ENCODE measurements around the gene SEC61A1.

SEC61A1 gene

DNA sequence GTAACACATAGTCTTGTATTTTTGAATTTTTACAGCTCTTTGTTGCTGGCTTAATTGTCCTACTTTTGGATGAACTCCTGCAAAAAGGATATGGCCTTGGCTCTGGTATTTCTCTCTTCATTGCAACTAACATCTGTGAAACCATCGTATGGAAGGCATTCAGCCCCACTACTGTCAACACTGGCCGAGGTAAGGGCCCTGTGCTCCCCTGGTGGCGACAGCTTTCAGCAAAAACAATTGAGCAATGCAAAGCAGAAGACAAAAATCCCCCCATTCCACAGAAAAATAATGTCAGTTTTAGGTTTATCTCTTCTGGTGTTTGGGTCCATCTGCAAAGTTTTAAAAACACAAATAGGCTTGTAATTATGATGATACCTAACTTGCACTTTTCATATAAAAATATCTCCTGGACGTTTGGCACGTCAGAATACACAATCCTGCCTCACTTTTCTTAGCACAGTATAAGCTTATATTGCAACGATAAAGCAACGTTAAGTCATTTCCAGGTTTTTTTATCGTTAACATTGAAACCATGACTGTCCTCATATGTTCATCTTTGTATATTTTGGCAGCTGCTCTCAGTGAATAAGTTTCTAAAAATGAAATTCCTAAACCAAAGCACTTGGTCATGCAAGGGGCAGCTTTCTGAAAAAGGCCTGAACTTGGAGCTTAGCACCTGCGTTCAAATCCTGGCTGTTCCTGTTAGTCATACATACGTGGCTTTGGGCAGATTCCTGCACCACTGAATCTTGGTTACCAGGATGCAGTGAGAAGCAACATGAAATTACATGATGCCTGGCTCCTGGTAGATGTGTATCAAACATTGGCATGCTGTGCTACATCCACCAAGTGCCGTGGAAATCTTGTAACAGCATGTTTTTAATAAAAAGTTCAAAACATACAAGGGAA lies 8.5 kb downstream of the SEC61A1 start:
- no peak for DNase-seq

DNA sequence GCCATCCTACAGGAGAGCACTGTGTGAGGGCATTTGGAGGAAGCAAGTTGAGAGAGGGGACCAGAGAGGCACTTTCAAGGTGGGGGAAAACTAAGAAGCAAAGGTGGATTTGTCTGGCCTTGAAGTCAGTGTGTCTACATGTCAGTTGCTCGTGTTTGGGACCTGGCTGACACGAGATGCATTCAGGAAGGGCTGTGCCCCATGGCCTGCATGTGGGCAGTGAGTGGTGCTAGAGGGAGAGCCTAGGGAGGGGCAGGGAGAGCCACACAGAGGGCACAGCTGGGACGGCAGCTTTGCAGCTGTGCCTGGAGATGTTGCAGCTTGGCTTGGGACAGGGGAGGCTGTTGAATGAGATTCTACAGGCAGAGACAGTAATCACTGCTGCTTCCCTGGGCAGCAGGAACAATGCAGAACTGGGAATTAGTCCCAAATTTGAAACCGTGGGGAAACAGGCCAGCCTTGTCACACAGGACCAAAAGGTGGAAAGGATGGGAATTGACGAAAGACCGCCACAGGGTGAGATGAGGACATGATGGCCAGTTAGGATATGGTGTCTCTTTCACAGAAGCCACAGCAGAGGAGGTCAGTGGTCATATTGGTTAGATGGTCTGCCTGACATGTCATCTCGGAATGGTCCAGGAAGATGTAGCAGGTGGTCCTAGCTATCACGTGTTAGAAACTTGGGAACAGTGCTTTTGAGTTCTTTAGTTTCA lies 10.0 kb downstream of the SEC61A1 start:
- DNase-seq = no peak

DNA sequence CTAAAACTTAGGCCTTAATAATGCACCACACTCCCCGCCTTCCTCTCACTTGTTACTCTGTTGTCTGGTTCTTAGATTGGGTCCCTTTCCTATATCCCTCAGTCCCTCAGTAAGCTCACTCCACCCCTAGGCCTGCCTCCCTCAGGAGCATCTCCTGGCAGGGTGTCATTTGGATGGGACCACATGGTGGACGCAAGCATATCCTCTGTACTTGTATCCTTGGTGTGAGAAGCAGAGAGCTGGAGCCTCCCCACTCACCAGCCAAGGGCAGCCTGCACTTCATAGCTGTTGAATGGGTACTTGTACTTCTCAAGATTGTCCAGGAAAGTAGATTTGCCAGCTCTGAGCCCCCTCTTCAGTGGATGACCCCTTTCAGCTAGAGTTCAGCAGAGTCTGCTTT lies 11.6 kb downstream of the SEC61A1 start:
- no peak for DNase-seq

DNA sequence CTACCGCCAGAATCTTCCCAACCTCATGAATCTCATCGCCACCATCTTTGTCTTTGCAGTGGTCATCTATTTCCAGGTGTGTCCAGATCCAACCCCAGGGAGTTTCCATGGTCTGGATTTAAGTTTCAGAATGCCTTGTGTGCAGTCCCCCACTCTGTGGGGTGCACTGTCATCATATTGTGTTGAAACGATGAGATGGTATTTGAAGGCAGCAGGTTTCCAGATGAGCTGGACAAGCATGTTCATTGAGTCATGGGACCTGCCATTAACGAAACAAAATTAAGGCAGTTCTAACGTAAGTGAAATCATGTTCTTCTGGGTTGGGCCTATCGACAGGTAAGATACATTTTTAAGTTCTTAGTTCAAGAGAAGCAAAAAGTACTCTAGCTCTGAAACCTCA lies 12.7 kb downstream of the SEC61A1 start:
- no peak for DNase-seq

DNA sequence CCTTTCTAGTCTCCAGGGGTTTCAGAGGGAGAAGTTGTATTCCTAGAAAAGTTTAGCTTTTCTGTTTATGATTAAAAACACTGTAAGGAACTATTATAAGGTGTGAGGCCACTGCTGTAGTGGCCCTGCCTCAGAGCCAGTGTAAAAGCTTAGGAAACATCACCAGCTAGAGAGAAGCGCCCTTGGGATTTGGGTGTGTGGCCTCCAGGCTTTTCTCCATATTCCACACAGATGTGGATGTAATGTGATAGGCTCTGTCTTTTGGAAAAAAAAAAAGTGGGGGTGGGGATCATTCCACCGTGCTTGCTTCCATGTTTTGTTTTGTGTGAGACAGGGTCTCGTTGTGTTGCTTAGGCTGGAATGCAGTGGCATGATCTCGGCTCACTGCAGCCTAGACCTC lies 13.9 kb downstream of the SEC61A1 start:
- no peak for DNase-seq

DNA sequence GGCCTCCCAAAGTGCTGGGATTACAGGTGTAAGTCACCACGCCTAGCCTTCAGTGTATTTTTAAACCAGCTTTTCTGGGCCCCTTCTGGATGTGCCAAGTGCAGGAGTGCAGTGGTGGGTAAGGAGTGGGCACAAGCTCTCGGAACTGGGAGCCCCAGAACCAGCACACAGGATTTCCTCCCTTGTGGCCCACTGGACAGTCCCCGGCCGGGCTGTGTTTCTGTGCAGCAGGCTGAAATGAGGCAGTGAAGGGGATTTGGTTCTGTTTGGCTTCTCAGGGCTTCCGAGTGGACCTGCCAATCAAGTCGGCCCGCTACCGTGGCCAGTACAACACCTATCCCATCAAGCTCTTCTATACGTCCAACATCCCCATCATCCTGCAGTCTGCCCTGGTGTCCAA lies 14.4 kb downstream of the SEC61A1 start:
- no peak for DNase-seq

DNA sequence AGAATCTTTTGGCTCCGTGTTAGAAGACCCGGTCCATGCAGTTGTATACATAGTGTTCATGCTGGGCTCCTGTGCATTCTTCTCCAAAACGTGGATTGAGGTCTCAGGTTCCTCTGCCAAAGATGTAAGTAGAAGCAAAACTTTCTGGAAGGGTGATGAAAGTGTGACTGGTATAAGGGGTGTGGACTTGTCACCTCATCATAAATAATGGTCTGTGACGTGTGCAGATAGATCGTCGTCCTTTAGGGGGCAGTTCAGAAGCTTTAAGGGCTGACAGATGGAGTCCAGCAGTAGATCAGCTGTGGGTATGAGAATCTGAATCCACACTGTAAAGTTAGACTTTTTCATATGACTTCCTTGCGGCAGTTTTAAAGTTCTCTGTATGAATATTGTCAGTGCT lies 15.3 kb downstream of the SEC61A1 start:
- DNase-seq = no peak

DNA sequence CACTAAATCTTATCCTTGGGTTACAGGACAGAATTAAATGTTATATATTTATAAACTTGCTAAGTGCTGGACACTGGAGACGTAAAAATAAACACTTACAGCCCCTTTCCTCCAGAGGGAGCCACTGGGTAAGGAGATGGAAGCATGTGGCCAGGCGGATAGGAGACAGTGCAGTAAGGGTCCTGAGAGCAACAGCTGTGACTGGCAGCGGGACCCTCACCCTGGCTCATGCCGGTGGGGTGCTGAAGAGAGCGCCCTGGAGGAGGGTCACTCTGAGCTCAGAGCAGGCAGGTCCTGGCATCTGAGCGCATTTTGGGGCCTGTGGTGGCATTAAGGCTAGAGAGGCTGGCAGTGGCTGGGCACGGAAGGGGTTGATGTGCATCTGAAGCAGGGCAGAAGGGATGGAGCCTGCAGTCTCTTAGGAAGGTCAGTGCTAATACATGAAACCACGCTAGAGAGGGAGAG lies 16.0 kb downstream of the SEC61A1 start:
- peak; percentile 27 for DNase-seq

DNA sequence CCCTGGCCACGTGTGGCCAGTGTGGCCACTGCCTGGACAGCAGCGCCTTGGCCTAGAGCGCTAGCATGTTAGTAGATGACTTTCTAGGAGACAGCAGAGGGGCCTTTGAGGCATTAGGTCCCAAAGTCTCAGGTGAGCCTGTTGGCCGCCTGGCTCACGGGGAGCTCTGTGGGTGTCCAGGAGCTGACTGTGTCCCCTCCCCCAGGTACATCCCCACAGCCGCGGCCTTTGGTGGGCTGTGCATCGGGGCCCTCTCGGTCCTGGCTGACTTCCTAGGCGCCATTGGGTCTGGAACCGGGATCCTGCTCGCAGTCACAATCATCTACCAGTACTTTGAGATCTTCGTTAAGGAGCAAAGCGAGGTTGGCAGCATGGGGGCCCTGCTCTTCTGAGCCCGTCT lies 17.0 kb downstream of the SEC61A1 start:
- no peak for DNase-seq

DNA sequence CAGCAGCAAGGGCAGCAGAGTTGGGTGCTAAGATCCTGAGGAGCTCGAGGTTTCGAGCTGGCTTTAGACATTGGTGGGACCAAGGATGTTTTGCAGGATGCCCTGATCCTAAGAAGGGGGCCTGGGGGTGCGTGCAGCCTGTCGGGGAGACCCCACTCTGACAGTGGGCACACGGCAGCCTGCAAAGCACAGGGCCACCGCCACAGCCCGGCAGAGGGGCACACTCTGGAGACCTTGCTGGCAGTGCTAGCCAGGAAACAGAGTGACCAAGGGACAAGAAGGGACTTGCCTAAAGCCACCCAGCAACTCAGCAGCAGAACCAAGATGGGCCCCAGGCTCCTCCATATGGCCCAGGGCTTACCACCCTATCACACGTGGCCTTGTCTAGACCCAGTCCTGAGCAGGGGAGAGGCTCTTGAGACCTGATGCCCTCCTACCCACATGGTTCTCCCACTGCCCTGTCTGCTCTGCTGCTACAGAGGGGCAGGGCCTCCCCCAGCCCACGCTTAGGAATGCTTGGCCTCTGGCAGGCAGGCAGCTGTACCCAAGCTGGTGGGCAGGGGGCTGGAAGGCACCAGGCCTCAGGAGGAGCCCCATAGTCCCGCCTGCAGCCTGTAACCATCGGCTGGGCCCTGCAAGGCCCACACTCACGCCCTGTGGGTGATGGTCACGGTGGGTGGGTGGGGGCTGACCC lies 18.8 kb downstream of the SEC61A1 start:
- DNase-seq = peak; percentile 19

DNA sequence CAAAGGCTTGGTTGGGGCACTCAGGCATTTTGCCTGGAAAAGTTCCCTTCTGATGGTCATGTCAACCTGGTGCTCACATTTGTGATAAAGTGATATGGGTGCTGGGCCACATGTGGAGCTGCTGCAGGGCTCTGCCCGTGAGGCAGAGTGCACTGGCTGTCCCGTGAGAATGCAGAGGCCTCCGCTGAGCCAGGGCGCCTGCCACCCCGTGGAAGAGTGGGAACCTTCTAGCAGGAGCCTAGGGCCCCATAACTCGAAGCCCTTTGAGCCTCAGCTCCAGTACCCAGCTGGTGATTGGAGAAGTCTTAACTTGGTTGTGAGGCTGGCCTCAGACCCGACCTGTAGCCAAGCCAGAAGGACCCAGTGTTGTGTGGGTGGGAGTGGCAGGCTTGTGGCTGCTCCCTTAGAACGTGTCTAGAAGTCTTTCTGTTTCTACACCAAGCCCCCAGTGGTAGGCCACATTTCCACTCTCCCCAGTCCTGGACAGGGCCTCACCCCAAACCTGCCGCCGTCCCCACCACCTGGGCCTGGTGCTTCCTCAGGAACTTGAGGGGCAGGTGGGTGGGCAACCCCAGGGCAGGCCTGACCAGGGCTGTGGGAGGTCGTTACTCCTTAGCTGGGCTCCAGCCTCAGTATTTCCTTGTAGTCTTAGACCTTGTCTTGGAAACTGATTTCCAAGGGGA lies 19.7 kb downstream of the SEC61A1 start:
- DNase-seq = no peak

DNA sequence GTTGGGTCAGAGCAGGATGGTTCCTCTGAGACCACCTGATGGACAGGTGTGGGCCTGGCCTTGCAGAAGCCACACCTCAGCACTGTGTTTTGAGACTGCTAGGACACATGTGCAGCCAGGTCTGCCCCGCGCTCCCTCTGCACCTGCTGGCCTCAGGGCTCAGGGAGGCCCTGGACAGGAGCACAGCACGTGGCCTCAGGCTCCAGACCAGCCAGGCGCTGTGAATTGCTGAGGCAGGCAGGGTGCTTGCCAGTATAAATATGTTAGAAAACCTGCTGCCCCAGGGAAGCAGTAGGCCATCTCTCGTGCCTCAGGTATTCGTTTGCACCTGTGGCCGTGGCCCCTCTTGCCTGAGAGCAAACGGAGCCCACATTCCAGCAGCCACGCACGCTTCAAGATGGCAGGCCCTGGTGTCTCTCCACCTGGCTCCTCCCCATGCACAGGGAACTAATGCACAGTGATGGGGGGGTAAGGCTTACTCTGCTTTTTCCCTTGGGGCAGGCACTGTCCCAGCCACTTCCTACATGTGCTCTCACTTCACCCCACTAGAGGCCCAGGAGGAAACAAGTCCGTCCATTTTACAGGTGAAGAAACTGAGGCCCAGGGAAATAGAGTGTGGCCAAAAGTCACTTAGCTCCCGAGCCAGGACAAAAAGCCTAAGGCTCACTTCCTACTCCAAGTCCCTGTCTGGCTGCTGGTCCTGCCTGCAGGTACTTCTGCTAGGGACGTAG lies 20.4 kb downstream of the SEC61A1 start:
- DNase-seq = no peak

DNA sequence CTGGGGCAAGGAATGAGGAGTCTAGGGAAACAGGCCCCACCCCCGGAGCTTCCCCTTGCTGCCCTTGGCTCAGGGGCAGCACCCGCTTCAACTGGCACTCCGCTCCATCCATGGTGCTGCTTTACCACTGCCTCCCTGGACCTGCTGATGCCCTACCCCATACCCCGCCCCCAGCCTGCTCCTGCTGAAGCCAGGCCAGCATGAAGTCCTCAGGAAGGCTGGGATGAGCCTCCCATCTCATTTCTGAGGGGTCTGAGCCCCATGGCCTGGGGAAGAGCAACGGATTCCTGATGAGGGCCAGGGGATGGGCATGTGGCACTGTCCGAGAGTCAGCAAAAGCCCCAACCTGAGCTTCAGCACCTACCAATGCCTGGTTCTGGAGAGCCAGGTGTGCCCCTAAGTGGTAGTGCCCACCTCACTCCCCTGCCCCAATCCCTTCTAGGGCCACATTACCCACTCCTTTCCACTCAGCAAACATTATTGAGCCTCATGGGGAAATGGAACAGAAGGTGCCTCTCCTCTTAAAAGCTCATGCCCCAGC lies 21.0 kb downstream of the SEC61A1 start:
- no peak for DNase-seq

DNA sequence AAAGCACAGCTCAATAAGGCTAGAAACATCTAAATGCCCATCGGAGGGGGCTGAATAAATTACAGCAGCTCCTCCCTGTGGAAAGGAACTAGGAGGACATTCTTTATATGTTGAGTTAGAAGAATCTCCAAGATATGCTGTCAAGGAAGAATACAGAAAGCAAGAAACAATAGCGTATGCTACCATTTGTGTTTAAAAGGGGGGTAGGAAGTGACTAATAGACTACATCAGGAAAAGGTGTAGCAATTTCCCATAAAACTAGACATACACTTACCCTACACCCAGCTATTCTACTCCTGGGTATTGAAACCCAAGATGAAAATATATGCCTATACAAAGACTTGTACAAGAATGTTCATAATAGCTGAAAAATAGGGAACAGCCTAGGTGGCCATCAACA lies 21.6 kb downstream of the SEC61A1 start:
- no peak for DNase-seq

DNA sequence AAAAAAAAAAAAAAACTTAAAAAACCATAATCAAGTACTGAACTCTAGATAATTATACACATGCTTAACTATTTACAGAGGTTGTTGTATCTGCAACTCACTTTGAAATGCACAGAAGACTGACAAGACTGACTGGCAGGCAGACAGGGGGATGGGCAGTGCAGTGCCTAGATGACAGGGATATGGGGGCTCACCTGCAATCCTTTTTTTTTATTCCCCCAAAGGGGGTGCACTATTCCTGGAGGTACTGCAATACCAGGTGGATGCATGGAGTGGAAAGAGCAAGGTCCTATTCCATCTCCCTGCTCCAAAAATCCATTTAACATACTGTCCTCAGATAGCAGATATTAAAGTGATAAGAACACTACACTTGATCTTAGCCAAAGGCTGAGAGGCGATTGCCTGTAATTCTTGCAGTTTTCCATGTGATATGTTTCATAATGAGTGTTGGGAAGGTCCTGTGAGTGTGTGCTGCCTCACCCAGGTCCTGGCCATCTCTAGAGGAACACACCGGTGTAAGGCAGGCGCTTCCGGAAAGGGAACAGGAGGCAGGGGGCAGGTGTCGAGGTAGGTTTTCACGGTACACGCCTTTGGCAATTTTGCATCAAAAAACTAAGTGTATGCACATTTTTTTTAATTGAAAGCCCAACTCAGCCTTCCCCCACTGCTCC lies 22.7 kb downstream of the SEC61A1 start:
- no peak for DNase-seq

DNA sequence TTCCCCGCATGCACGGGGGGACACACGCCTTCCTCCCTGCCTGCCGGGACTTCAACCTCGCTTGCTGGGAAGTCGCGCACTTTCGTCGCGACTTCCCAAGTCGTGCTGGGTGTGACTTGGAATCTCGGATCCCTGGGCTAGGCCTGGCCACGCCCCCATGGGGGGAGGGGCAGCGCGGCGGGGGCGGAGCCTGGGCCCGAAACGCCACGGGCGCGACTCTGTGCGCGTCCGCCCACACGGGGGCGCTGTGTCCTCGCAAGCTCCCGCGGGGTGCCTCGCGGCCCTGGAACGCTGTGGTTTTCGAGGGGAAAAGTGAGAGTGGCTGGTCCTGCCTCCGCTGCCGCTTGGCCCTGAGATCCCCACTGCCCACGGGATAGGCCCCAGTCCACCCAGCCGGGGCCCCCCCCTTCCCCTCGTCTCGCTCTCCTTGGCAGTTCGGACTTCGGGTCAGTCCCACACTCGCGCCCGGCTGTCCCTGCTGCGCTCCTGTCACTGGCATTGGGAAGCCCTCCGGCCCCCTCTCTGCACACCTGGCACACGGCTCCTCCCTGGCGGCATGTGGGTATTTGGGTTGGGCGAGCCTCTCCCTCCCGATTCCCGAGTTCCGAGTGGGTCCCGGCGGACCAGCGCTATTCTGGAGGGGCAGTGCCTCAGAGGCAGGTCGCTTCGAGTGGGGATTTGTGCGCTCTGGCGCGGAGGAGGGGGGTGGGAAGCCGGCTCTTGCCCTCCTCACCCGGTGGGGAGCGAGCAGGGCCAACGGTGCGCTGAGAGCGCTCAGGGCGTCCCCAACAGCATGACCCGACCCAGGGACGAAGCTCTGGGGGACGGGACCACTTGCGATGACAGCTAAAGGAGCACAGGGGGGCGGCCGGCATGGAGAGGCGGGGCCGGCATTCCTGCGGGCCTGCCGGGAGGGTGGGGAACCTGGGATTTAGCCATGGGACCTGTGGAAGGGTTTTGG lies 23.6 kb downstream of the SEC61A1 start:
- peak; percentile 92 for DNase-seq

DNA sequence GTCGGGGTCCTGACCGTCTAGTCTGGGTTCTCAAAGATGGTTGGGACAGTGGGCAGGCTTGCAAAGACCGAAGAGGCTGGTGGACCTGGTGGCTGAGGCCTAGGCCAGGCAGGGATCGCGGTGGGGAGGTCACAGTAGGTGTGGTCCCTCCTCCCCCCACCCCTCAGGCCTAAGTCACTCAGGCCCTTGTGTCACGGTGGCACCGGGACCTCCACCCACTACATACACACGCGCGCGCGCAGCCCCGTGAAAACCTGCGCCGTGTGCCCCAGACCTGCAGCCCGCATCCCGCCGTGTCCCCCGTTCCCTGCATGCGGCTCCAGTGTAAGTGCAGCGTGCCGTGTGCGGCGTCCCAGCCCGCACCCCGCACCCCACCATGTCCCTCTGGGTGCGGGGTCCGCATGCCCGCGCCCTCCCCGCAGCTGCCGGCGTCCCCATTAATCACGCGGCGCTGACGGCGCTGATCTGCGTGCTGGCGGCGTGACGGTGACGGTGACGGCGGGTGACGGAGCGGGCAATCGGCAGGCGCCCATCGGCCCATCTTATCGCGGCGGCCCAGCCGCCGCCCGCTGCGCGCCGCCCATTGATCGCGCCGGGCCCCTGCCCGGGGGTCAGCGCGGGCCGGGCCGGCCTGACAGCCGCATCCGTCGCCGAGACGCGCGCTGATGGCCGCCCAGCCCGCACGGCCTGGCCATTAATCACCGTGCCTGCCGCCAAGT lies 24.4 kb downstream of the SEC61A1 start:
- DNase-seq = peak; percentile 54

DNA sequence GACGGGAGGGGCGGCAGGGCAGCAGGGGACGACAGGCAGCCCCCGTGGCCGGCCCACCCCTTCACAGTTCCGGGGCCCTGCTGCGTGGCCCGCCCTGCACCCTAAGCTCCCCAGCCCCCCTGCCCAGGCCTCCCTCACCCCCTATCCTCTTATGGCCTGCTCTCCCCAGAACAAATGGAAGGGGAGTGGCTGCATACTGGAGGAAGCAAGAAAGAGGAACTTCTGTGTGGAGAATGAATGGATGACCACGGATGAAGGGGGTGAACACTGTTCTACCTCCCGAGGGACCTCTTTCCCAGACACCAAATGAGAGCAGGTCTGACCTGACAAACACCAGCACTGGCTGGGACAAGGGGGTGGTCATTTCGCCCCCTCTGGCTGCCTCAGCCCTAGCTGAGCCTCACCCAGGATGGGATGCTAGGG lies 25.0 kb downstream of the SEC61A1 start:
- DNase-seq = no peak

DNA sequence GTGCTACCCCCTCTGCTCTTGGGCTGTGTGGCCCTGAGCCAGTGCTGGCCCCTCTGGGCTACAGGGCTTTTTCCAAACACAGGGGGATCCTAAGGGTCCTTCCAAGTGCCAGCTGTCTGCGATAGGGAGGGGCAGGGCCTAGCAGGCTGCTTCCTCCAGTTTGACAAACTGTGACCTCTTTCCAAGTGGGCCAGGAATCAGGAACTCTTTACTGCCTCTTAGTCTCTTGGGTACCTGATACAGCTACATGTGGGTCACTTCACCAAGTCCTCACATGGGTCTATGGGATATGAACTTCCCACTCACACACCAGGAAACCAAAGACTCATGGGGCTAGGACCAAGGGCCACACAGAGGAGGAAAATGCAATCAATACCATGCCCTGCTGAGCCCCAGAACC lies 25.4 kb downstream of the SEC61A1 start:
- no peak for DNase-seq

Measured in activated T-cell treated with anti-CD3 and anti-CD28 coated beads, Interleukin-2, amount 50 U/mL, for 1 hour (primary cell).